GM21423 (cell line): Measurements from ENCODE around the gene ABCC6.
A peak's percentile ranks its signal among the peaks of the same experiment; 100 is the strongest.
"Not testable (repeated sequence)": the region's sequence is repeated elsewhere in the genome, so short reads cannot be mapped to it uniquely, and the experiment has no call there.

Source experiments
- ATAC-seq: cut with Tn5 transposase; IDR thresholded peaks from one replicate; pipeline ENCODE4 v1.9.1; 2021; ENCODE audit warnings: mild to moderate bottlenecking, moderate library complexity; ENCODE audit not compliant: unreplicated experiment

ABCC6 gene

GRCh38 chr16:16232692-16233061 is 9.4 kb upstream of the ABCC6 start:
- ATAC-seq = peak; percentile 39

GRCh38 chr16:16223662-16224241 is 458 bp upstream of the ABCC6 start:
- not testable (repeated sequence) for ATAC-seq

GRCh38 chr16:16221382-16221781 is 1.9 kb downstream of the ABCC6 start:
- ATAC-seq = not testable (repeated sequence)

GRCh38 chr16:16220449-16220848 is 2.8 kb downstream of the ABCC6 start:
- not testable (repeated sequence) for ATAC-seq

GRCh38 chr16:16218787-16219186 is 4.5 kb downstream of the ABCC6 start:
- not testable (repeated sequence) for ATAC-seq

GRCh38 chr16:16218349-16218748 is 4.9 kb downstream of the ABCC6 start:
- ATAC-seq = not testable (repeated sequence)

- not testable (repeated sequence) for ATAC-seq
Observed at GRCh38 chr16:16213863-16214293, 9.4 kb downstream of the ABCC6 start.

- ATAC-seq = not testable (repeated sequence)
Observed at GRCh38 chr16:16211404-16211803, 11.9 kb downstream of the ABCC6 start.

- ATAC-seq = not testable (repeated sequence)
Observed at GRCh38 chr16:16208461-16208860, 14.8 kb downstream of the ABCC6 start.

- ATAC-seq = not testable (repeated sequence)
Observed at GRCh38 chr16:16207787-16208334, 15.4 kb downstream of the ABCC6 start.

- ATAC-seq = not testable (repeated sequence)
Observed at GRCh38 chr16:16207097-16207786, 16.1 kb downstream of the ABCC6 start.

- ATAC-seq = not testable (repeated sequence)
Observed at GRCh38 chr16:16205864-16206263, 17.4 kb downstream of the ABCC6 start.

- not testable (repeated sequence) for ATAC-seq
Observed at GRCh38 chr16:16204552-16204951, 18.7 kb downstream of the ABCC6 start.

- not testable (repeated sequence) for ATAC-seq
Observed at GRCh38 chr16:16203494-16203893, 19.8 kb downstream of the ABCC6 start.

GRCh38 chr16:16202400-16203143 is 20.7 kb downstream of the ABCC6 start:
- ATAC-seq = not testable (repeated sequence)

GRCh38 chr16:16201880-16202279 is 21.4 kb downstream of the ABCC6 start:
- not testable (repeated sequence) for ATAC-seq

- not testable (repeated sequence) for ATAC-seq
Observed at GRCh38 chr16:16200391-16200790, 22.9 kb downstream of the ABCC6 start.

GRCh38 chr16:16199428-16199827 is 23.9 kb downstream of the ABCC6 start:
- ATAC-seq = not testable (repeated sequence)

- no peak for ATAC-seq
Observed at GRCh38 chr16:16197966-16198365, 25.3 kb downstream of the ABCC6 start.

- ATAC-seq = no peak
Observed at GRCh38 chr16:16197331-16197730, 26.0 kb downstream of the ABCC6 start.

- ATAC-seq = no peak
Observed at GRCh38 chr16:16196099-16196498, 27.2 kb downstream of the ABCC6 start.
